SK-N-SH (cell line): ENCODE results near the gene TNFAIP3. TPM values are rescaled to one million over a fixed set of nuclear protein-coding genes. Genes with fewer than 3 reads are reported as not detected.

ENCODE experiments used
- CTCF ChIA-PET: fragments of 300-600, 350-600 bp; formaldehyde crosslinking; extraction: SDS; loops from one replicate; lab custom pipeline; 2021; lab: Yijun Ruan, JAX
- POLR2A ChIA-PET: fragments of 350-600 bp; sonication (Branson Sonifier 250); formaldehyde crosslinking; extraction: SDS; loops from one replicate; lab custom pipeline; 2020; ENCODE audit warnings: antibody characterized with exemption, inconsistent platforms; lab: Yijun Ruan, JAX
- DNase-seq: peaks from one replicate; pipeline ENCODE4 v3.0.0; 2012
- H2AFZ ChIP-seq: fragments of 200-600 bp; sonication (generic); 2 replicates; pipeline ENCODE4 v1.8.1; 2016; ENCODE audit warnings: antibody characterized with exemption, mild to moderate bottlenecking, low read depth
- H3F3A ChIP-seq: fragments of 200-600 bp; sonication (generic); replicated peaks from 2 replicates; pipeline ENCODE3; 2016; ENCODE audit warnings: antibody characterized with exemption, mild to moderate bottlenecking; ENCODE audit not compliant: insufficient read depth
- H3K27ac ChIP-seq, 2 experiments: fragments of 200-500 bp in 1 of 2; fragments of 200-600 bp in 1 of 2; sonication (Bioruptor generic) in 1 of 2; sonication (generic), shearing (Covaris generic) in 1 of 2; 2 replicates each; pipeline versions ENCODE4 v1.5.1 to v1.6.1; 2014 to 2016; ENCODE audit warnings: low read depth in 2 of 2, inconsistent platforms in 1 of 2, low read length in 1 of 2, mild to moderate bottlenecking in 1 of 2, mixed read lengths in 1 of 2
- H3K27me3 ChIP-seq: fragments of 200-600 bp; sonication (generic), shearing (Covaris generic); 2 replicates; pipeline ENCODE4 v1.6.1; 2016; ENCODE audit warnings: mixed run types; ENCODE audit not compliant: insufficient read depth
- H3K36me3 ChIP-seq, 2 experiments: fragments of 200-500 bp in 1 of 2; fragments of 200-600 bp in 1 of 2; sonication (Bioruptor generic) in 1 of 2; sonication (generic) in 1 of 2; replicated peaks in 1 of 2; 2 replicates each; pipeline versions ENCODE3 to v1.5.1; 2014 to 2016; ENCODE audit warnings: low read length in 1 of 2, mild to moderate bottlenecking in 1 of 2; ENCODE audit not compliant: insufficient read depth in 2 of 2, control insufficient read depth in 1 of 2
- H3K4me1 ChIP-seq, 2 experiments: fragments of 200-500 bp in 1 of 2; fragments of 200-600 bp in 1 of 2; sonication (Bioruptor generic) in 1 of 2; sonication (generic), shearing (Covaris generic) in 1 of 2; 2 replicates each; pipeline versions ENCODE4 v1.5.1 to v1.6.1; 2014 to 2016; ENCODE audit warnings: low read depth in 1 of 2, low read length in 1 of 2, mixed run types in 1 of 2; ENCODE audit not compliant: insufficient read depth in 2 of 2, control insufficient read depth in 1 of 2
- H3K4me2 ChIP-seq: fragments of 200-600 bp; sonication (generic), shearing (Covaris generic); 2 replicates; pipeline ENCODE4 v1.6.1; 2017; ENCODE audit warnings: mixed run types
- H3K4me3 ChIP-seq, 2 experiments: fragments of 200-500 bp in 1 of 2; fragments of 200-600 bp in 1 of 2; sonication (Bioruptor generic) in 1 of 2; sonication (generic), shearing (Covaris generic) in 1 of 2; 2 replicates each; pipeline versions ENCODE4 v1.5.1 to v1.8.1; 2014 to 2016; ENCODE audit warnings: low read depth in 2 of 2, inconsistent platforms in 1 of 2, low read length in 1 of 2, mild to moderate bottlenecking in 1 of 2, mixed read lengths in 1 of 2, moderate library complexity in 1 of 2
- H3K79me2 ChIP-seq: fragments of 200-600 bp; sonication (generic); 2 replicates; pipeline ENCODE4 v1.8.1; 2017; ENCODE audit warnings: mild to moderate bottlenecking; ENCODE audit not compliant: insufficient read depth
- H3K9ac ChIP-seq: fragments of 200-600 bp; sonication (generic); 2 replicates; pipeline ENCODE4 v1.6.1; 2017; ENCODE audit warnings: mixed run types
- H3K9me2 ChIP-seq: fragments of 200-600 bp; sonication (generic); 2 replicates; pipeline ENCODE4 v1.6.1; 2017; ENCODE audit warnings: mixed run types
- H3K9me3 ChIP-seq: fragments of 200-600 bp; sonication (generic); 2 replicates; pipeline ENCODE4 v1.6.1; 2017; ENCODE audit warnings: mixed run types, mild to moderate bottlenecking, moderate library complexity
- H4K20me1 ChIP-seq: fragments of 200-600 bp; sonication (generic); 2 replicates; pipeline ENCODE4 v1.6.1; 2017; ENCODE audit warnings: mild to moderate bottlenecking, mixed run types; ENCODE audit not compliant: insufficient read depth
- EP300 ChIP-seq, 2 experiments: IDR thresholded peaks; 2 replicates each; pipeline versions ENCODE4 v1.4.0 to v1.6.1; 2012; ENCODE audit warnings: borderline replicate concordance in 1 of 2, low read depth in 1 of 2, low read length in 1 of 2
- FOXJ3 ChIP-seq: sonication (generic); formaldehyde crosslinking; IDR thresholded peaks from 2 replicates; pipeline ENCODE4 v1.5.1; 2020; ENCODE audit warnings: mild to moderate bottlenecking, missing genetic modification reagents
- FOXM1 ChIP-seq: IDR thresholded peaks from 2 replicates; pipeline ENCODE4 v1.4.0; 2012; ENCODE audit warnings: low read depth, mild to moderate bottlenecking
- GABPA ChIP-seq: IDR thresholded peaks from 2 replicates; pipeline ENCODE4 v1.4.0; 2012; ENCODE audit warnings: low read depth, mild to moderate bottlenecking
- IRF3 ChIP-seq: fragments of 150-350 bp; IDR thresholded peaks from 2 replicates; pipeline ENCODE4 v1.6.1; 2016; ENCODE audit warnings: mild to moderate bottlenecking, low read depth, low read length
- JUND ChIP-seq: IDR thresholded peaks from 2 replicates; pipeline ENCODE4 v1.4.0; 2012
- MAX ChIP-seq: IDR thresholded peaks from 2 replicates; pipeline ENCODE4 v1.4.0; 2012; ENCODE audit warnings: low read depth
- MEF2A ChIP-seq: IDR thresholded peaks from 2 replicates; pipeline ENCODE4 v1.4.0; 2012; ENCODE audit warnings: low read depth, borderline replicate concordance
- MXI1 ChIP-seq: IDR thresholded peaks from 2 replicates; pipeline ENCODE4 v1.6.1; 2012; ENCODE audit warnings: mild to moderate bottlenecking, low read depth, low read length, improper control_type of control experiment
- NFIC ChIP-seq: IDR thresholded peaks from 2 replicates; pipeline ENCODE4 v1.4.0; 2012; ENCODE audit warnings: borderline replicate concordance
- NRF1 ChIP-seq: IDR thresholded peaks from 2 replicates; pipeline ENCODE4 v1.6.1; 2012; ENCODE audit warnings: low read depth, mild to moderate bottlenecking, low read length
- PBX3 ChIP-seq: IDR thresholded peaks from 2 replicates; pipeline ENCODE4; 2012
- RFX5 ChIP-seq: IDR thresholded peaks from 2 replicates; pipeline ENCODE4 v1.6.1; 2012; ENCODE audit warnings: mild to moderate bottlenecking, improper control_type of control experiment, low read length
- SMC3 ChIP-seq: IDR thresholded peaks from 2 replicates; pipeline ENCODE4 v1.6.1; 2012; ENCODE audit warnings: low read depth, low read length, improper control_type of control experiment
- TAF1 ChIP-seq: IDR thresholded peaks from 2 replicates; pipeline ENCODE4 v1.6.1; 2012; ENCODE audit warnings: low read depth, mild to moderate bottlenecking, low read length, moderate library complexity, borderline replicate concordance
- TEAD4 ChIP-seq: IDR thresholded peaks from 2 replicates; pipeline ENCODE4 v1.4.0; 2012; ENCODE audit warnings: mild to moderate bottlenecking, borderline replicate concordance; ENCODE audit not compliant: insufficient read depth
- WGBS: methylation state at CpG from one replicate; pipeline ENCODE4 v1.1.6; 2017; ENCODE audit warnings: low lambda C conversion rate; 5-methylcytosine and 5-hydroxymethylcytosine counted together
- polyA plus RNA-seq, 3 experiments: library from polyadenylated mRNA; depleted of rRNA; stranded (reverse); fragments of >200 nt; gene quantifications; 2 replicates each; pipeline ENCODE4 v1.2.3, GENCODE V29; 2012

Gene TNFAIP3
- polyA plus RNA-seq, 1 of the 3 experiments (the other 2 are of a cell fraction): 1.0 TPM

- no peak overlapping the region for H2AFZ ChIP-seq
- TF ChIP-seq MXI1: no peak
- TF ChIP-seq IRF3: no peak
- no peak for TF ChIP-seq NRF1
- TF ChIP-seq PBX3: no peak
- TF ChIP-seq SMC3: no peak
- no peak for TF ChIP-seq TEAD4
- no peak for TF ChIP-seq MAX
- TF ChIP-seq NFIC: no peak
- no peak for TF ChIP-seq GABPA
- TF ChIP-seq TAF1: no peak
- TF ChIP-seq JUND: no peak
- DNase-seq: no peak
- H3K4me2 ChIP-seq: no peak overlapping the region
- CTCF ChIA-PET: no interaction called here
- H3K9me2 ChIP-seq: no peaks in the 10 kb centered on the region
- POLR2A ChIA-PET: no interaction called here
- H3K4me1 ChIP-seq: no peaks in the 10 kb centered on the region
- no peaks in the 10 kb centered on the region for H4K20me1 ChIP-seq
- H3K9me3 ChIP-seq: no peaks in the 10 kb centered on the region
- no peak overlapping the region for H3K9ac ChIP-seq
- WGBS: 24% methylated on average over 3 of the region's 3 CpGs
- no peak overlapping the region for H3K4me3 ChIP-seq
- no peaks in the 10 kb centered on the region for H3K36me3 ChIP-seq
- peaks cover under 1% of the 10 kb centered on the region for H3F3A ChIP-seq
- no peaks in the 10 kb centered on the region for H3K79me2 ChIP-seq
- H3K27ac ChIP-seq: no peak overlapping the region
- peaks cover 12% of the 10 kb centered on the region; the same call in 1 of the 2 replicates for H3K27me3 ChIP-seq
These were observed 6.6 kb upstream of the TNFAIP3 start for GRCh38 chr6:137860394-137861005.

- WGBS: 21% methylated on average over 3 of the region's 3 CpGs
- Histone ChIP-seq H3F3A (peaks cover 4% of the 10 kb centered on the region), H3K4me2 (no peak overlapping the region), H3K9ac (no peak overlapping the region), H3K9me2 (no peaks in the 10 kb centered on the region), H3K36me3 (no peaks in the 10 kb centered on the region), H3K79me2 (no peaks in the 10 kb centered on the region), H3K4me1 (peaks cover 0 to 5% of the 10 kb centered on the region in 2 experiments; a peak in 1 of 4 replicates), H3K27ac (no peak overlapping the region), H3K9me3 (no peaks in the 10 kb centered on the region), H2AFZ (no peak overlapping the region), H3K27me3 (peaks cover 12% of the 10 kb centered on the region; the same call in 1 of the 2 replicates), H3K4me3 (no peak overlapping the region), H4K20me1 (no peaks in the 10 kb centered on the region)
- CTCF ChIA-PET: interaction anchor here (0.7 kb wide), 1 partner anchor 1232 kb away, joined by 3 read pairs; no protein-coding TSS in a partner anchor
- POLR2A ChIA-PET: interaction anchor here (0.5 kb wide), 1 partner anchor 524 kb away, joined by 3 read pairs; no protein-coding TSS in a partner anchor
- TF ChIP-seq IRF3: no peak
- TF ChIP-seq MAX: no peak
- no peak for TF ChIP-seq FOXJ3 (CRISPR knock-in tag)
- TF ChIP-seq MEF2A: no peak
- no peak for TF ChIP-seq FOXM1
- TF ChIP-seq NFIC: no peak
- no peak for TF ChIP-seq EP300 (IDR thresholded peaks at IDR 0.05; ENCODE audit: borderline replicate concordance in 1 of 2, low read depth in 1 of 2, low read length in 1 of 2)
- no peak for TF ChIP-seq RFX5
- DNase-seq: no peak
These were observed 5.3 kb upstream of the TNFAIP3 start for GRCh38 chr6:137861550-137862337.
